HCT116 (cell line): ENCODE results near the gene TMEM45A. TPM values are rescaled to one million over a fixed set of nuclear protein-coding genes. Genes with fewer than 3 reads are reported as not detected.

ENCODE experiments used
- ATAC-seq: fragments of 200-7000 bp; cut with Tn5 transposase; 2 replicates; pipeline ENCODE4 v1.9.1; 2020; ENCODE audit warnings: mild to moderate bottlenecking, moderate library complexity
- BruUV-seq: library from RNA; stranded (reverse); fragments of 400-500 nt; replicated peaks from 2 replicates; lab custom pipeline; 2021; lab: Mats Ljungman, UMichigan
- CTCF ChIA-PET: fragments of 300-600 bp; sonication (Branson Sonifier 250); formaldehyde crosslinking; loops from one replicate; lab custom pipeline; 2021; ENCODE audit warnings: antibody characterized with exemption; lab: Charles Lee
- POLR2A ChIA-PET: fragments of 300-600, 350-600 bp; sonication (Branson Sonifier 250); formaldehyde crosslinking; loops from one replicate; lab custom pipeline; 2021; ENCODE audit warnings: antibody characterized with exemption; lab: Charles Lee
- RAD21 ChIA-PET, 2 experiments: fragments of 300-600 bp; sonication (Branson Sonifier 250); formaldehyde crosslinking; loops; one replicate each; lab custom pipeline; 2023; ENCODE audit warnings: low total read pairs in 2 of 2; ENCODE audit not compliant: uncharacterized antibody in 2 of 2, unreplicated experiment in 2 of 2, low non-redundant PET in 1 of 2; lab: Charles Lee
- DNase-seq: peaks from one replicate; pipeline ENCODE4 v3.0.0-alpha.2; 2010; ENCODE audit warnings: low read depth, low spot score
- H2AFZ ChIP-seq: fragments of 200-600 bp; shearing (Covaris generic), sonication (generic); 2 replicates; pipeline ENCODE4 v1.6.1; 2017; ENCODE audit warnings: low read depth, mixed run types, mixed read lengths, antibody characterized with exemption, low read length; ENCODE audit not compliant: poor library complexity, severe bottlenecking
- H3K27ac ChIP-seq: 2 replicates; pipeline ENCODE4 v1.5.1; 2012; ENCODE audit warnings: low read depth, low read length
- H3K27me3 ChIP-seq: fragments of 200-600 bp; sonication (generic); 2 replicates; pipeline ENCODE4 v1.6.1; 2016; ENCODE audit warnings: mixed run types, low read length, mixed read lengths; ENCODE audit not compliant: insufficient read depth
- H3K36me3 ChIP-seq, 2 experiments: fragments of 200-500 bp in 1 of 2; fragments of 200-600 bp in 1 of 2; sonication (Bioruptor generic) in 1 of 2; sonication (generic) in 1 of 2; 2 replicates each; pipeline versions ENCODE4 v1.5.1 to v1.6.1; 2014 to 2016; ENCODE audit warnings: low read length in 2 of 2, inconsistent platforms in 1 of 2, mixed read lengths in 1 of 2, mixed run types in 1 of 2; ENCODE audit not compliant: insufficient read depth in 2 of 2, control insufficient read depth in 1 of 2
- H3K4me1 ChIP-seq, 2 experiments: fragments of 200-600 bp in 1 of 2; sonication (generic) in 1 of 2; 2 replicates each; pipeline versions ENCODE4 v1.5.1 to v1.6.1; 2012 to 2017; ENCODE audit warnings: low read length in 2 of 2, inconsistent platforms in 1 of 2, mild to moderate bottlenecking in 1 of 2, mixed read lengths in 1 of 2, mixed run types in 1 of 2, moderate library complexity in 1 of 2; ENCODE audit not compliant: insufficient read depth in 2 of 2, control insufficient read depth in 1 of 2
- H3K4me2 ChIP-seq: fragments of 200-600 bp; sonication (generic); 2 replicates; pipeline ENCODE4 v1.6.1; 2017; ENCODE audit warnings: mixed run types, low read length, mixed read lengths
- H3K4me3 ChIP-seq, 2 experiments: fragments of 200-600 bp in 1 of 2; sonication (generic) in 1 of 2; replicated peaks in 1 of 2; 2 replicates each; pipeline ENCODE4 v1.5.1; 2011 to 2016; ENCODE audit warnings: low read length in 2 of 2, control low read depth in 1 of 2, low read depth in 1 of 2, mild to moderate bottlenecking in 1 of 2, mixed read lengths in 1 of 2, mixed run types in 1 of 2
- H3K79me2 ChIP-seq: fragments of 200-600 bp; sonication (generic); 2 replicates; pipeline ENCODE4 v1.6.1; 2017; ENCODE audit warnings: mild to moderate bottlenecking, mixed run types, low read length, moderate library complexity, mixed read lengths; ENCODE audit not compliant: insufficient read depth
- H3K9ac ChIP-seq: fragments of 200-600 bp; sonication (generic); 2 replicates; pipeline ENCODE4 v1.6.1; 2016; ENCODE audit warnings: low read length, mixed read lengths
- H3K9me2 ChIP-seq: fragments of 200-600 bp; sonication (generic), shearing (Covaris generic); 2 replicates; pipeline ENCODE4 v1.6.1; 2017; ENCODE audit warnings: mixed run types, mild to moderate bottlenecking, moderate library complexity; ENCODE audit not compliant: insufficient read depth
- H3K9me3 ChIP-seq, 2 experiments: fragments of 200-500 bp in 1 of 2; fragments of 200-600 bp in 1 of 2; sonication (Bioruptor generic) in 1 of 2; sonication (generic) in 1 of 2; 2 replicates each; pipeline ENCODE4 v1.6.1; 2014 to 2017; ENCODE audit warnings: low read length in 2 of 2, mixed read lengths in 2 of 2, inconsistent platforms in 1 of 2, low read depth in 1 of 2, mild to moderate bottlenecking in 1 of 2, mixed run types in 1 of 2, moderate library complexity in 1 of 2; ENCODE audit not compliant: control insufficient read depth in 1 of 2, insufficient read depth in 1 of 2
- H4K20me1 ChIP-seq: fragments of 200-600 bp; sonication (generic), shearing (Covaris generic); 2 replicates; pipeline ENCODE4 v1.6.1; 2017; ENCODE audit warnings: mixed run types, mild to moderate bottlenecking, moderate library complexity; ENCODE audit not compliant: insufficient read depth
- CEBPB ChIP-seq: IDR thresholded peaks from 2 replicates; pipeline ENCODE4 v1.6.1; 2012; ENCODE audit warnings: low read depth
- EGR1 ChIP-seq: IDR thresholded peaks from 2 replicates; pipeline ENCODE4 v1.6.1; 2012; ENCODE audit warnings: low read depth
- ELF1 ChIP-seq: IDR thresholded peaks from 2 replicates; pipeline ENCODE4 v1.6.1; 2012; ENCODE audit warnings: low read depth, borderline replicate concordance
- JUND ChIP-seq: IDR thresholded peaks from 2 replicates; pipeline ENCODE4 v1.6.1; 2012
- POLR2A ChIP-seq: IDR thresholded peaks from 2 replicates; pipeline ENCODE4 v1.7.0; 2011; ENCODE audit warnings: borderline replicate concordance; ENCODE audit not compliant: insufficient read depth, insufficient read length; ENCODE audit errors: extremely low read depth
- POLR2AphosphoS5 ChIP-seq: IDR thresholded peaks from 2 replicates; pipeline ENCODE4 v1.6.1; 2011; ENCODE audit warnings: mild to moderate bottlenecking, low read depth, low read length, moderate library complexity
- SP1 ChIP-seq: IDR thresholded peaks from 2 replicates; pipeline ENCODE4 v1.6.1; 2012; ENCODE audit warnings: low read depth
- SRF ChIP-seq: IDR thresholded peaks from 2 replicates; pipeline ENCODE4 v1.6.1; 2012; ENCODE audit warnings: low read depth
- YY1 ChIP-seq: IDR thresholded peaks from 2 replicates; pipeline ENCODE4 v1.6.1; 2011; ENCODE audit warnings: low read length, low read depth, moderate library complexity, mild to moderate bottlenecking; ENCODE audit not compliant: insufficient replicate concordance; ENCODE audit errors: extremely low read depth
- intact Hi-C: fragments of 100-400 bp; cut with micrococcal nuclease; formaldehyde crosslinking; loops from 2 replicates; pipeline ENCODE4 v1.10.0; 2022
- total RNA-seq: library from RNA; stranded (reverse); gene quantifications from one replicate; pipeline ENCODE4 v1.2.1, GENCODE V29; 2021; ENCODE audit not compliant: unreplicated experiment

Gene TMEM45A
- total RNA-seq, 1 experiment from 2014 or later, result 5.0 TPM

GRCh38 chr3:100614941-100615340 lies 122.5 kb downstream of the TMEM45A start:
- no peak for ATAC-seq
- H3K4me1 ChIP-seq, result no peaks in the 10 kb centered on the region
- no peaks in the 10 kb centered on the region for H3K27me3 ChIP-seq
- H3K4me2 ChIP-seq, result no peak overlapping the region
- no peak for TF ChIP-seq CEBPB
- no peak for TF ChIP-seq POLR2AphosphoS5
- no peak overlapping the region for H3K9ac ChIP-seq
- no peak overlapping the region for H3K4me3 ChIP-seq
- no peak overlapping the region for H2AFZ ChIP-seq
- RAD21 ChIA-PET, result no interaction called here
- H3K27ac ChIP-seq, result no peak overlapping the region
- POLR2A ChIA-PET, result no interaction called here
- H4K20me1 ChIP-seq, result no peaks in the 10 kb centered on the region
- H3K36me3 ChIP-seq, result no peaks in the 10 kb centered on the region
- no peak for DNase-seq
- CTCF ChIA-PET, result no interaction called here
- H3K9me2 ChIP-seq, result no peaks in the 10 kb centered on the region
- intact Hi-C loops, result no loop called here
- no peaks in the 10 kb centered on the region for H3K79me2 ChIP-seq
- no TSS peak for BruUV-seq
- no peaks in the 10 kb centered on the region for H3K9me3 ChIP-seq

GRCh38 chr3:100615684-100616083 lies 123.3 kb downstream of the TMEM45A start:
- DNase-seq, result no peak

More at GRCh38 chr3:100615684-100616083, 123.3 kb downstream of the TMEM45A start:
- Histone ChIP-seq H3K4me3 (no peak overlapping the region), H3K9ac (no peak overlapping the region), H2AFZ (no peak overlapping the region), H3K9me2 (no peaks in the 10 kb centered on the region), H3K27ac (no peak overlapping the region), H3K36me3 (no peaks in the 10 kb centered on the region), H3K27me3 (no peaks in the 10 kb centered on the region), H3K4me2 (no peak overlapping the region), H3K4me1 (no peaks in the 10 kb centered on the region), H3K9me3 (no peaks in the 10 kb centered on the region), H3K79me2 (no peaks in the 10 kb centered on the region), H4K20me1 (no peaks in the 10 kb centered on the region)
- no peak for TF ChIP-seq POLR2A
- no peak for TF ChIP-seq YY1
- TF ChIP-seq JUND, result no peak
- no peak for TF ChIP-seq POLR2AphosphoS5
- no peak for TF ChIP-seq CEBPB
- no peak for TF ChIP-seq SP1
- TF ChIP-seq EGR1, result no peak
- TF ChIP-seq ELF1, result no peak
- TF ChIP-seq SRF, result no peak
- no TSS peak for BruUV-seq
- ChIA-PET POLR2A (no interaction called here), RAD21 (no interaction called here), CTCF (no interaction called here)
- no peak for ATAC-seq
- intact Hi-C loops, result no loop called here
